H1 (cell line): ENCODE data around the gene BBS12. TPM values are rescaled to one million over a fixed set of nuclear protein-coding genes. Genes with fewer than 3 reads are reported as not detected.

Experiments used
- CTCF ChIA-PET: fragments of 300-600 bp; sonication (Branson Sonifier 250); formaldehyde crosslinking; loops from one replicate; lab custom pipeline; 2021; ENCODE audit not compliant: partially characterized antibody; lab: Charles Lee
- POLR2A ChIA-PET: fragments of 300-600 bp; sonication (Branson Sonifier 250); formaldehyde crosslinking; loops from one replicate; lab custom pipeline; 2021; ENCODE audit warnings: inconsistent platforms; ENCODE audit not compliant: partially characterized antibody; lab: Charles Lee
- DNase-seq, 2 experiments: peaks; one replicate each; pipeline versions ENCODE4 v3.0.0 to v3.0.0-alpha.2; 2010 to 2022; ENCODE audit warnings: low spot score in 2 of 2, low read depth in 1 of 2, mixed read lengths in 1 of 2
- FAIRE-seq: peaks from 2 replicates; lab custom pipeline; 2011; peaks lifted over from hg19 to GRCh38; lab: Jason Lieb, UNC
- H2AFZ ChIP-seq: 2 replicates; pipeline ENCODE4 v1.8.1; 2012; ENCODE audit warnings: low read length, inconsistent platforms
- H2AK5ac ChIP-seq: 2 replicates; pipeline ENCODE4 v1.6.1; 2013; ENCODE audit warnings: low read depth, low read length
- H2BK120ac ChIP-seq: replicated peaks from 2 replicates; pipeline ENCODE3; 2013; ENCODE audit warnings: low read depth, low read length, inconsistent platforms
- H2BK12ac ChIP-seq: 2 replicates; pipeline ENCODE4 v1.6.1; 2013; ENCODE audit warnings: low read depth, low read length
- H2BK15ac ChIP-seq: 2 replicates; pipeline ENCODE4 v1.6.1; 2013; ENCODE audit warnings: low read length
- H2BK20ac ChIP-seq: 2 replicates; pipeline ENCODE4 v1.6.1; 2013; ENCODE audit warnings: low read length
- H2BK5ac ChIP-seq: 2 replicates; pipeline ENCODE4 v1.6.1; 2013; ENCODE audit warnings: low read depth, low read length
- H3K14ac ChIP-seq: 2 replicates; pipeline ENCODE4 v1.6.1; 2013; ENCODE audit warnings: inconsistent platforms; ENCODE audit not compliant: insufficient read length
- H3K18ac ChIP-seq: 2 replicates; pipeline ENCODE4 v1.6.1; 2013; ENCODE audit warnings: low read length; ENCODE audit errors: extremely low read depth
- H3K23ac ChIP-seq: 2 replicates; pipeline ENCODE4 v1.6.1; 2013; ENCODE audit warnings: inconsistent platforms; ENCODE audit not compliant: insufficient read length
- H3K23me2 ChIP-seq: 2 replicates; pipeline ENCODE4 v1.6.1; 2013; ENCODE audit warnings: low read depth, low read length
- H3K27ac ChIP-seq: 2 replicates; pipeline ENCODE4 v1.6.1; 2011; ENCODE audit warnings: low read depth, low read length, inconsistent platforms
- H3K27me3 ChIP-seq, 4 experiments: replicated peaks in 1 of 4; 1 replicate in 1 of 4; 2 replicates in 3 of 4; pipeline versions ENCODE4 v1.6.1 to v1.8.1; 2011 to 2013; ENCODE audit warnings: low read length in 3 of 4, mild to moderate bottlenecking in 3 of 4, inconsistent platforms in 2 of 4, mixed read lengths in 2 of 4, moderate library complexity in 1 of 4; ENCODE audit not compliant: control insufficient read depth in 3 of 4, insufficient read depth in 3 of 4; ENCODE audit errors: extremely low read depth in 1 of 4
- H3K36me3 ChIP-seq, 4 experiments: 2 replicates each; pipeline versions ENCODE4 v1.6.1 to v1.8.1; 2011 to 2013; ENCODE audit warnings: mild to moderate bottlenecking in 4 of 4, low read length in 3 of 4, moderate library complexity in 2 of 4, control low read depth in 1 of 4, inconsistent platforms in 1 of 4; ENCODE audit not compliant: insufficient read depth in 4 of 4, control insufficient read depth in 2 of 4
- H3K4ac ChIP-seq: replicated peaks from 2 replicates; pipeline ENCODE3; 2013; ENCODE audit warnings: low read length, low read depth, mixed read lengths, inconsistent platforms; ENCODE audit not compliant: insufficient read length
- H3K4me1 ChIP-seq, 4 experiments: replicated peaks in 1 of 4; 1 replicate in 1 of 4; 2 replicates in 3 of 4; pipeline versions ENCODE4 v1.6.1 to v1.8.1; 2011 to 2013; ENCODE audit warnings: low read length in 3 of 4, inconsistent platforms in 2 of 4, mixed read lengths in 1 of 4; ENCODE audit not compliant: insufficient read depth in 4 of 4, control insufficient read depth in 3 of 4
- H3K4me2 ChIP-seq, 2 experiments: 2 replicates each; pipeline versions ENCODE4 v1.6.1 to v1.8.1; 2011 to 2013; ENCODE audit warnings: low read depth in 2 of 2, low read length in 2 of 2, control low read depth in 1 of 2, inconsistent platforms in 1 of 2, mild to moderate bottlenecking in 1 of 2; ENCODE audit not compliant: insufficient read depth in 1 of 2
- H3K4me3 ChIP-seq, 4 experiments: fragments of 200-600, 300-600 bp in 1 of 4; sonication (generic), shearing (Covaris generic), sonication (Bioruptor Twin) in 1 of 4; 2 replicates each; pipeline versions ENCODE4 v1.5.1 to v1.8.1; 2011 to 2016; ENCODE audit warnings: low read length in 4 of 4, low read depth in 3 of 4, control low read depth in 2 of 4, inconsistent platforms in 2 of 4, mild to moderate bottlenecking in 2 of 4, mixed read lengths in 1 of 4, moderate library complexity in 1 of 4; ENCODE audit not compliant: insufficient read depth in 2 of 4; ENCODE audit errors: extremely low read depth in 1 of 4
- H3K56ac ChIP-seq: replicated peaks from 2 replicates; pipeline ENCODE3; 2013; ENCODE audit warnings: low read depth, mild to moderate bottlenecking, mixed read lengths, low read length, inconsistent platforms; ENCODE audit not compliant: insufficient read length
- H3K79me1 ChIP-seq: 2 replicates; pipeline ENCODE4 v1.6.1; 2013; ENCODE audit warnings: low read depth, low read length, control low read depth
- H3K79me2 ChIP-seq, 2 experiments: 2 replicates each; pipeline versions ENCODE4 v1.6.1 to v1.8.1; 2012 to 2013; ENCODE audit warnings: low read length in 2 of 2, mild to moderate bottlenecking in 2 of 2, inconsistent platforms in 1 of 2; ENCODE audit not compliant: insufficient read depth in 2 of 2, control insufficient read depth in 1 of 2
- H3K9ac ChIP-seq, 4 experiments: replicated peaks in 1 of 4; 1 replicate in 1 of 4; 2 replicates in 3 of 4; pipeline versions ENCODE4 v1.6.1 to v1.8.1; 2011 to 2013; ENCODE audit warnings: low read depth in 3 of 4, low read length in 3 of 4, control low read depth in 2 of 4, mild to moderate bottlenecking in 2 of 4, moderate library complexity in 2 of 4, inconsistent platforms in 1 of 4; ENCODE audit errors: extremely low read depth in 1 of 4
- H3K9me3 ChIP-seq, 2 experiments: 2 replicates each; pipeline versions ENCODE4 v1.6.1 to v1.8.1; 2012 to 2013; ENCODE audit warnings: mild to moderate bottlenecking in 2 of 2, moderate library complexity in 2 of 2, control low read depth in 1 of 2, inconsistent platforms in 1 of 2, low read depth in 1 of 2, low read length in 1 of 2, mixed read lengths in 1 of 2; ENCODE audit not compliant: insufficient read depth in 2 of 2
- H4K20me1 ChIP-seq, 2 experiments: replicated peaks in 1 of 2; 2 replicates each; pipeline versions ENCODE3 to v1.8.1; 2011 to 2013; ENCODE audit warnings: inconsistent platforms in 2 of 2, low read length in 2 of 2, mild to moderate bottlenecking in 1 of 2; ENCODE audit not compliant: insufficient read depth in 2 of 2, control insufficient read depth in 1 of 2
- H4K5ac ChIP-seq: 2 replicates; pipeline ENCODE4 v1.6.1; 2013; ENCODE audit warnings: low read length, low read depth, mixed read lengths, inconsistent platforms; ENCODE audit not compliant: insufficient read length
- H4K8ac ChIP-seq: 2 replicates; pipeline ENCODE4 v1.8.0; 2013; ENCODE audit warnings: mild to moderate bottlenecking, moderate library complexity, low read length, inconsistent platforms; ENCODE audit not compliant: insufficient read depth; ENCODE audit errors: extremely low read depth
- H4K91ac ChIP-seq: replicated peaks from 2 replicates; pipeline ENCODE3; 2013; ENCODE audit warnings: low read length, mixed read lengths, inconsistent platforms; ENCODE audit not compliant: insufficient read length
- CHD1 ChIP-seq: IDR thresholded peaks from 2 replicates; pipeline ENCODE4 v1.6.1; 2012; ENCODE audit warnings: low read depth, low read length, improper control_type of control experiment
- CTBP2 ChIP-seq: IDR thresholded peaks from 2 replicates; pipeline ENCODE4 v1.7.0; 2011; ENCODE audit warnings: borderline replicate concordance, mild to moderate bottlenecking, moderate library complexity, mixed read lengths, low read length; ENCODE audit not compliant: insufficient read depth, insufficient read length
- MAX ChIP-seq: IDR thresholded peaks from 2 replicates; pipeline ENCODE4 v1.6.1; 2012; ENCODE audit warnings: inconsistent platforms
- POLR2A ChIP-seq, 2 experiments: IDR thresholded peaks; 1 replicate in 1 of 2; 2 replicates in 1 of 2; pipeline ENCODE4 v1.6.1; 2011; ENCODE audit warnings: low read depth in 2 of 2, low read length in 2 of 2, mild to moderate bottlenecking in 2 of 2; ENCODE audit errors: control extremely low read depth in 1 of 2
- SP4 ChIP-seq: IDR thresholded peaks from 2 replicates; pipeline ENCODE4 v1.6.1; 2012; ENCODE audit warnings: low read length, inconsistent platforms
- USF2 ChIP-seq: IDR thresholded peaks from 2 replicates; pipeline ENCODE4 v1.6.1; 2011; ENCODE audit warnings: low read length, improper control_type of control experiment
- polyA plus RNA-seq, 7 experiments: library from polyadenylated mRNA; depleted of rRNA in 3 of 7; stranded (reverse) in 5 of 7; unstranded in 2 of 7; fragments of >200 nt in 5 of 7; fragments of 200-250 nt in 2 of 7; gene quantifications; 1 replicate in 5 of 7; 2 replicates in 1 of 7; 4 replicates in 1 of 7; pipeline versions ENCODE4 v1.2.1 to v1.2.3, GENCODE V29; 2011 to 2013; ENCODE audit warnings: missing spikeins in 2 of 7, mixed read lengths in 2 of 7
- total RNA-seq: library from RNA; stranded (reverse); fragmentation: NEBNext Ultra II Directional; extraction: Animal tissue kit (Norgen Biotek cat#: 25700); gene quantifications from 2 replicates; pipeline ENCODE4 v1.2.1, GENCODE V29; 2021

The BBS12 gene
- total and polyA plus RNA-seq, 2 of the 8 experiments (the other 6 are each of a cell fraction or from before 2014, with no cell fraction given): 0.88 to 2.6 TPM

- H3K9me3 ChIP-seq: no peaks in the 10 kb centered on the region
- H3K36me3 ChIP-seq: no peaks in the 10 kb centered on the region
- H2BK120ac ChIP-seq: no peak overlapping the region
- TF ChIP-seq MAX (no peak), USF2 (no peak), CHD1 (no peak), CTBP2 (no peak), POLR2A (IDR thresholded peaks at IDR 0.05; ENCODE audit: control extremely low read depth in 1 of 2, low read depth in 2 of 2, low read length in 2 of 2) (no peak), SP4 (no peak)
- no peaks in the 10 kb centered on the region for H4K20me1 ChIP-seq
- no peak overlapping the region for H4K91ac ChIP-seq
- H3K14ac ChIP-seq: no peak overlapping the region
- H3K27ac ChIP-seq: no peak overlapping the region
- no peak overlapping the region for H4K5ac ChIP-seq
- no peak overlapping the region for H3K4me2 ChIP-seq
- FAIRE-seq (no peak), DNase-seq (no peak)
- H3K79me1 ChIP-seq: no peaks in the 10 kb centered on the region
- H3K56ac ChIP-seq: no peak overlapping the region
- no peak overlapping the region for H3K4me3 ChIP-seq
- no peak overlapping the region for H2BK20ac ChIP-seq
- no peak overlapping the region for H3K18ac ChIP-seq
- H3K4ac ChIP-seq: no peak overlapping the region
- ChIA-PET CTCF (interaction anchor here (0.6 to 1.5 kb wide), 3 partner anchors 15 to 906 kb away, joined by 3 to 5 read pairs (median 4); no protein-coding TSS in a partner anchor), POLR2A (interaction anchor here (1.0 to 2.2 kb wide), 4 partner anchors 10 to 59 kb away, joined by 3 to 13 read pairs (median 5); no protein-coding TSS in a partner anchor)
- no peak overlapping the region for H4K8ac ChIP-seq
- H2BK5ac ChIP-seq: no peak overlapping the region
- no peak overlapping the region for H3K9ac ChIP-seq
- no peak overlapping the region for H2BK15ac ChIP-seq
- H3K23me2 ChIP-seq: no peaks in the 10 kb centered on the region
- no peak overlapping the region for H2AFZ ChIP-seq
- no peaks in the 10 kb centered on the region for H3K27me3 ChIP-seq
- no peaks in the 10 kb centered on the region for H3K79me2 ChIP-seq
- H3K23ac ChIP-seq: no peak overlapping the region
- H2BK12ac ChIP-seq: no peak overlapping the region
- no peak overlapping the region for H2AK5ac ChIP-seq
- peaks cover 0 to 8% (median 3%) of the 10 kb centered on the region in 4 experiments; a peak in 4 of 7 replicates for H3K4me1 ChIP-seq
Observed at GRCh38 chr4:122772986-122773385, 40.5 kb downstream of the BBS12 start.
